Heart left ventricle (tissue), 16 donors: ENCODE results near the gene IGF2BP3. TPM values are rescaled to one million over a fixed set of nuclear protein-coding genes. Genes with fewer than 3 reads are reported as not detected.

ENCODE experiments used
- ATAC-seq, 4 donors: fragments of 200-7000 bp; cut with Tn5 transposase; one replicate each; pipeline ENCODE4 v1.9.1; 2020 to 2022; ENCODE audit warnings: moderate library complexity in 4 of 4, mild to moderate bottlenecking in 3 of 4, moderate number of reproducible peaks in 1 of 4
- DNase-seq, 5 donors: peaks; one replicate each; pipeline ENCODE4 v3.0.0-alpha.2; 2020
- H3K27ac ChIP-seq, 12 donors: fragments of 200-600 bp; sonication (generic) in 4 of 12; one replicate each; pipeline versions ENCODE4 v1.5.0 to v1.8.0; 2016 to 2022; ENCODE audit warnings: mild to moderate bottlenecking in 2 of 12
- H3K27me3 ChIP-seq, 9 donors: fragments of 200-600 bp; sonication (generic) in 2 of 9; one replicate each; pipeline versions ENCODE4 v1.5.1 to v1.8.0; 2016 to 2022; ENCODE audit warnings: mild to moderate bottlenecking in 3 of 9
- H3K36me3 ChIP-seq, 9 donors: fragments of 200-600 bp; sonication (generic) in 2 of 9; one replicate each; pipeline versions ENCODE4 v1.5.0 to v1.8.0; 2018 to 2022; ENCODE audit warnings: mild to moderate bottlenecking in 2 of 9
- H3K4me1 ChIP-seq, 12 donors: fragments of 200-600 bp; sonication (generic) in 4 of 12; one replicate each; pipeline versions ENCODE4 v1.5.0 to v1.8.0; 2016 to 2022; ENCODE audit warnings: mild to moderate bottlenecking in 3 of 12
- H3K4me3 ChIP-seq, 12 donors: fragments of 200-600 bp; sonication (generic) in 4 of 12; one replicate each; pipeline versions ENCODE4 v1.5.0 to v1.8.0; 2017 to 2022; ENCODE audit warnings: mild to moderate bottlenecking in 9 of 12, moderate library complexity in 4 of 12
- H3K9me3 ChIP-seq, 12 donors: fragments of 200-600 bp; sonication (generic) in 4 of 12; one replicate each; pipeline versions ENCODE4 v1.5.0 to v1.8.0; 2016 to 2022; ENCODE audit warnings: mild to moderate bottlenecking in 1 of 12
- CTCF ChIP-seq, 12 donors: fragments of 200-600 bp; sonication (generic) in 4 of 12; IDR thresholded peaks; one replicate each; pipeline versions ENCODE4 v1.5.0 to v1.8.0; 2018 to 2022; ENCODE audit warnings: antibody characterized with exemption in 12 of 12, mild to moderate bottlenecking in 5 of 12
- POLR2A ChIP-seq, 2 donors: fragments of 450-650 bp; IDR thresholded peaks; one replicate each; pipeline ENCODE4 v1.6.1; 2017; ENCODE audit warnings: antibody characterized with exemption in 2 of 2, mild to moderate bottlenecking in 2 of 2, moderate library complexity in 2 of 2
- whole genome bisulfite sequencing, 4 donors: extraction: QIAGEN DNeasy Blood & Tissue Kit in 2 of 4; methylation state at CpG; one replicate each; pipeline versions ENCODE4 v1.1.5 to v1.1.7; 2013 to 2018; 5-methylcytosine and 5-hydroxymethylcytosine counted together
- intact Hi-C, 10 donors: fragments of 100-400 bp; cut with DNase I; formaldehyde crosslinking; loops; one replicate each; pipeline versions ENCODE4 v1.11.1 to v1.14.2; 2022
- polyA plus RNA-seq, 2 donors: library from polyadenylated mRNA; stranded (reverse); fragments of 200-250 nt; gene quantifications; one replicate each; pipeline ENCODE4 v1.2.3, GENCODE V29; 2013
- total RNA-seq, 9 donors: library from RNA; depleted of rRNA in 2 of 9; stranded (reverse); fragments of >200 nt in 2 of 9; fragmentation: NEBNext Ultra II Directional in 3 of 9; extraction: Animal tissue kit (Norgen Biotek cat#: 25700) in 3 of 9; gene quantifications; one replicate each; pipeline versions ENCODE4 v1.1.0 to v1.2.4, GENCODE V29; 2016 to 2023
- donor health status: ischemic (EF 13 %, LVEDD 7.1; RV severe dilation, severe dysfunction).
- donor health status: healthy with polysubstance abuse.
- donor health status: DM: no; HTN: yes; CAD: no.
- donor health status: DM: no; HTN: no; CAD: no.
- donor health status: ischemic (EF 25% LVEDD 6.9; RV normal size, moderate dysfunction).
- donor health status: ischemic (EF 25% LVEDD 5.7; RV mildly dilated, moderate dysfunction).
- donor health status: healthy.
- donor health status: DM: yes; HTN: yes; CAD: no.
- donor health status: ischemic (EF 35%, LVEDD 5.7; RV mildly dilated, moderate dysfunction).
- donor health status: nonischemic (EF 11% LVEDD 7.7; RV severe dilation, severe dysfunction).
- donor health status: DM: yes; HTN: yes; CAD: no.
- donor health status: PGD.
- donor health status: ischemic (EF 29% LVEDD 5.4; RV normal size, mild dysfunction).
- donor health status: nonischemic (EF 23%, LVEDD 6.1; RV moderate dilation, normal function).

The IGF2BP3 gene
- total and polyA plus RNA-seq, 11 donors, result 0.27 to 2.2 (median 0.50) TPM; not detected in 5

- Histone ChIP-seq H3K27ac (no peak overlapping the region), H3K4me3 (no peak overlapping the region), H3K27me3 (peaks cover 0 to 3% (median 0%) of the 10 kb centered on the region in 9 donors), H3K4me1 (no peaks in the 10 kb centered on the region), H3K9me3 (no peaks in the 10 kb centered on the region), H3K36me3 (no peaks in the 10 kb centered on the region)
- ATAC-seq, result no peak
- DNase-seq, result no peak
- TF ChIP-seq CTCF (IDR thresholded peaks at IDR 0.05) (no peak), POLR2A (IDR thresholded peaks at IDR 0.05) (no peak)
- 94 to 98% (median 96%) methylated on average over 1 of the region's 1 CpG for WGBS, 4 donors
- intact Hi-C loops, result no loop called here
Measured at GRCh38 chr7:23378996-23379395, 91.3 kb downstream of the IGF2BP3 start.

- ATAC-seq, result no peak
- Histone ChIP-seq H3K9me3 (no peaks in the 10 kb centered on the region), H3K27ac (no peak overlapping the region), H3K36me3 (no peaks in the 10 kb centered on the region), H3K4me3 (no peak overlapping the region), H3K4me1 (peaks cover 0 to 10% (median 0%) of the 10 kb centered on the region in 12 donors), H3K27me3 (peaks cover 0 to 3% (median 0%) of the 10 kb centered on the region in 9 donors)
- TF ChIP-seq POLR2A (IDR thresholded peaks at IDR 0.05) (no peak), CTCF (IDR thresholded peaks at IDR 0.05) (no peak)
- intact Hi-C loops, result no loop called here
- DNase-seq, result no peak
- WGBS, 4 donors, result 80 to 89% (median 84%) methylated on average over 3 of the region's 3 CpGs
Measured at GRCh38 chr7:23377134-23377533, 93.2 kb downstream of the IGF2BP3 start.

- intact Hi-C loops, result no loop called here
- no peaks in the 10 kb centered on the region for H3K36me3 ChIP-seq
- 68 to 77% (median 73%) methylated on average over 6 of the region's 6 CpGs for WGBS, 4 donors
- H3K4me1 ChIP-seq, result peaks cover 0 to 10% (median 0%) of the 10 kb centered on the region in 12 donors
- ATAC-seq, result no peak
- H3K9me3 ChIP-seq, result no peaks in the 10 kb centered on the region
- no peaks in the 10 kb centered on the region for H3K27me3 ChIP-seq
- no peak overlapping the region for H3K27ac ChIP-seq
- no peak for DNase-seq
- H3K4me3 ChIP-seq, result no peak overlapping the region
- no peak for TF ChIP-seq POLR2A (IDR thresholded peaks at IDR 0.05)
- TF ChIP-seq CTCF (IDR thresholded peaks at IDR 0.05), result no peak
Measured at GRCh38 chr7:23373151-23374004, 96.9 kb downstream of the IGF2BP3 start.

GRCh38 chr7:23372611-23373010 lies 97.7 kb downstream of the IGF2BP3 start:
- DNase-seq (no peak), ATAC-seq (no peak)
- Histone ChIP-seq H3K27ac (no peak overlapping the region), H3K4me3 (no peak overlapping the region), H3K4me1 (peaks cover 0 to 10% (median 0%) of the 10 kb centered on the region in 12 donors), H3K9me3 (no peaks in the 10 kb centered on the region), H3K27me3 (no peaks in the 10 kb centered on the region), H3K36me3 (no peaks in the 10 kb centered on the region)
- 80 to 85% (median 82%) methylated on average over 4 of the region's 4 CpGs for WGBS, 4 donors
- intact Hi-C loops, result no loop called here
- TF ChIP-seq CTCF (IDR thresholded peaks at IDR 0.05) (no peak), POLR2A (IDR thresholded peaks at IDR 0.05) (no peak)
